Measurements from ENCODE around the gene EML4.

EML4 gene

GRCh38 chr2:42307180-42307579, 138.0 kb downstream of the EML4 start:
- DNase-seq (ENCODE audit: low spot score), result no peak

DNA sequence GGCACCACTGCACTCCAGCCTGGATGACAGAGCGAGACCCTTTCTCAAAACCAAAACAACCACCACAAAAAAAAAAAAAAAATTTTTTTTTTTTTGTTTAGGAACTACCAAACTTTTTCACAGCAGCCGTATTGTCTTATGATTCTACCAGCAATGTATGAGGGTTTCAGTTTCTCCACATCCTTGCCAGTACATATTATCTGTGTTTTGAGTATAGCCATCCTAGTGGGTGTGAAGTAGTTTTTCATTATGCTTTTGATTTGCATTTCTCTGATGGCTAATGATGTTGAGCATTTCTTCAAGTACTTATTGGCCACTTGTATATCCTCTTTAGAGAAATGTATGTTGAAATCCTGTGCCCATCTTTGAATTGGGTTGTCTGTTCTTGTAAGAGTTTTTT, 140.2 kb downstream of the EML4 start:
- no peak for DNase-seq (ENCODE audit: low spot score)

DNA sequence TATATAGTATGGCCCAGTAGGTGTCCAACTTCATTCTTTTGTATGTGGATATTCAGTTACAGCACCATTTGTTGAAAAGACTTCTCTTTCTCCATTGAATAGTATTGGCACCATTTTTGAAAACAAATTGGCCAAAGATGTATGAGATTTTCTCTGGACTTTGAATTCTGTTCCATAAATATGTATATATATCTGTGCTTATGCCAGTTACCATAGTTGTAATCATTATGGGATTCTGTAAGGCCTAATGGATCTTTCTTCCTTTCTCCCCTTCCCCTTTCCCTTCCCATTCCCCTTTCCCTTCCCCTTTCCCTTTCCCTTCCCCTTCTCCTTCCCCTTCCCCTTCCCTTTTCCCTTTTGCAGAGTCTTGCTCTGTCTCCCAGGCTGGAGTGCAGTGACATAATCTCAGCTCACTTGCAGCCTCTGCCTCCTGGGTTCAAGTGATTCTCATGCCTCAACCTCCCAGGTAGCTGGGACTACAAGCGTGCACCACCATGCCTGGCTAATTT, 140.9 kb downstream of the EML4 start:
- no peak for DNase-seq (ENCODE audit: low spot score)

- no peak for DNase-seq (ENCODE audit: low spot score)
These were observed 143.0 kb downstream of the EML4 start for GRCh38 chr2:42312106-42312505.

GRCh38 chr2:42314892-42315468, 145.8 kb downstream of the EML4 start:
- DNase-seq (ENCODE audit: low spot score), result no peak

DNA sequence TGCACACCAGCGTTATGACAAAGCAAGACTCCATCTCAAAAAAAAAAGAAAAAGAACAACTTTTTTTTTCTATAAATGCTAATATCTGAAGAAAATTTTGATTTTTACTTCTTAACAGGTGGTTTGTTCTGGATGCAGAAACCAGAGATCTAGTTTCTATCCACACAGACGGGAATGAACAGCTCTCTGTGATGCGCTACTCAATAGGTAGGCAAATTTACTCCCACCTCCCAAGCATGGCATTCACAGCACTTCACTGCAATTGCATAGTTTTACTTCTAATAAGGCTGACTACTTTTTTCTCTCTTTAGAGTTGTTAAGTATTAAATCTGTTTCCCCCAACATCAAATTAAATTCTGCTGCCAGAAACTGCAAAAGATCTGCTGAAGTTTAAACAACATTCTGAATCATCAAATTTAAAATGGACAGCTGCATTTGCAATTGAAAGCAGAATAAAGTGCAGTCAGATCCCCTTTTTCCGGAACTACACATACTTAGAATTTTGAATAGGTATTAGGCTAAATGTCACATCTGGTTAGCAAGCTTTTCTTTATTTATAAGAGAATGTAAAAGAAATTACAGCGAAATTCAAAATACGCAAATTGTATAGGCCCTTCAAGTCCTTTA, 146.8 kb downstream of the EML4 start:
- DNase-seq (ENCODE audit: low spot score), result no peak

DNA sequence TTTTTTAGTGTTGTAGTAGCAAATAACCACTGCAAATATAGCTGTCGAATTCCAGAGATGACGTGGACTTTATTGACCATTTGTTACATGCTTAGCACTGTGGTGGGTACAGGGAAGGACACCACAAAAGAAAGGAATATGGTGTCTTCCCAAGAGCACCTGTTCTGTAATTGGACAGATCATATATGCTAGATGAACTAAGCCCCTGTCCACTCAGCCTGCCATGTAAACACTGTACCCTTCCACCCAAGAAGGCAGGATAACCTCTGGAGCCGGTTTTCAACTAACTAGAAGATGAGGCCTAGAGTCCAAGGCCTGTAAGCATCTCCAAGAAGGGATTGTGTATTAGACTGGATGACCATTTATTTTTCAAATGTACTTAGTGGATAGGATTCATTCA, 147.8 kb downstream of the EML4 start:
- DNase-seq (ENCODE audit: low spot score), result no peak

DNA sequence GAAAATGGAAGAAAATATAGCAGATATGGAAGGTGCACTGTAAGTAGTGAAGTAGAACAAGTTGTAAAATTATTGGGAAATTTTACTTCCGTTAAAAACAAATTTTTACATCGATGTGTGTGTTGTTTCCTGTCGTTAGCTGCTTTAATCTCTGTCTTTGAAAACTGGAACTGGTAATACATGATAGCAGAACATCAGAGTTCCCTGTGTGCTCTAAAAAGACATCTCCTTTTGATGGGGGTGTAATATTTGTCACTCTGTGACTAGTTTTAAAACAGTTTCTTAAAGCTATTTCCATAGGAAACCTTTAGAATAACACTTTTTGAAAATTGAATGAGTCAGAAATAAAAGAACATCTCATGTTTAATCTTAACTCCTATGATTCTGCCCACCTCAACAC, 148.3 kb downstream of the EML4 start:
- DNase-seq (ENCODE audit: low spot score), result no peak

DNA sequence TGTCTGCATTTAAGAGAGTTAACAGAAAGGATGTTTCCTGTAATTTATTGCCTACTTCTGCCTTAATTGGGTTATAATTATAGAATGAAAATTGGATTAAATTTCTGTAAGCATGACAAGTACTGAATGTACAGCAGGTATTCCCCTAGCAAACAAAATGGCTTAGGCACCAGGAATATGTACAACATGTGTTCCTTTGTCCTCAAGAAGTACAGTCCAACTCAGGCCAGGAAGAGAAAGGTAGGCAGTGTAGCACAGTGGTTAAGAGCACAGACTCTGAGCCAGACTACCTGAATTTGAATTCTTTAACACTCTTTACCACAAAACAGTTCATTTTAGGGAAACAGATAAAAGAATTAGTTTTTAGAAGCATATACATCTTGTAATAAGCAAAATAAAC, 148.8 kb downstream of the EML4 start:
- DNase-seq (ENCODE audit: low spot score), result no peak

- no peak for DNase-seq (ENCODE audit: low spot score)
These were observed 150.1 kb downstream of the EML4 start for GRCh38 chr2:42319265-42319664.

- DNase-seq (ENCODE audit: low spot score), result no peak
These were observed 152.4 kb downstream of the EML4 start for GRCh38 chr2:42321452-42322064.

DNA sequence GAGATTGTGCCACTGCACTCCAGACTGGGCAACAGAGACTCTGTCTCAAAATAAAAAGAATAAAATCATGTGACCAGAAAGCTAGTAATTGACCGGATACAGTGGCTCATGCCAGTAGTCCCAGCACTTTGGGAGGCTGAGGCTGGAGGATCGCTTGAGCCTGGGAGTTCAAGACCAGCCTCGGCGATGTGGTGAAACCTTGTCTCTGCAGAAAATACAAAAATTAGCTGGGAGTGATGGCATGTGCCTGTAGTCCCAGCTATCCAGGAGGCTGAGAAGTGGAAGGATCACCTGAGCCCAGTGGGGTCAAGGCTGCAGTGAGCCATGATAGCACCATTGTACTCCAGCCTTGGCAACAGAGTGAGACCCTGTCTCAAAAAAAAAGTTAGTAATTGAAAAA, 155.1 kb downstream of the EML4 start:
- no peak for DNase-seq (ENCODE audit: low spot score)

DNA sequence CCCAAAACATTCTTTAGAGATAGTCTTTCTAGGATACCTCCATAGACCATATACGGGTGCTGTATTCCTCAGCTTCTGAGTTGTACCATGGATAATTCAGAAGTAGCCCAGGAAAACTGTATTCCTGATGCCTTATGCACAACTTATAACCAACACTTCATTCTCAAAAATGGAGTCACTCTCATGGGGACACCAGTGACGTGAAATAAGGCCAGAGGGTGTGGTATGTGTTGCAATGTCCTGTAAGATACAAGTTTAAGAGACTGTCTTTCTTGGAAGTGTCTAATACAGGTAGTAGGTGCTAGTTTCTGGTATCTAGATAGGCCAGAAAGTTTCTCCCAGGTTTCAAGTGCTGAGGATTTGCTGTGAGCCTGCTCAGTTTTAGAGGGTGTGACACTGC, 155.8 kb downstream of the EML4 start:
- DNase-seq (ENCODE audit: low spot score), result no peak

- DNase-seq (ENCODE audit: low spot score), result no peak
These were observed 156.5 kb downstream of the EML4 start for GRCh38 chr2:42325609-42326008.

GRCh38 chr2:42327125-42327524, 158.0 kb downstream of the EML4 start:
- no peak for DNase-seq (ENCODE audit: low spot score)

GRCh38 chr2:42328148-42328833, 159.1 kb downstream of the EML4 start:
- DNase-seq (ENCODE audit: low spot score), result no peak

GRCh38 chr2:42328923-42329322, 159.8 kb downstream of the EML4 start:
- no peak for DNase-seq (ENCODE audit: low spot score)

DNA sequence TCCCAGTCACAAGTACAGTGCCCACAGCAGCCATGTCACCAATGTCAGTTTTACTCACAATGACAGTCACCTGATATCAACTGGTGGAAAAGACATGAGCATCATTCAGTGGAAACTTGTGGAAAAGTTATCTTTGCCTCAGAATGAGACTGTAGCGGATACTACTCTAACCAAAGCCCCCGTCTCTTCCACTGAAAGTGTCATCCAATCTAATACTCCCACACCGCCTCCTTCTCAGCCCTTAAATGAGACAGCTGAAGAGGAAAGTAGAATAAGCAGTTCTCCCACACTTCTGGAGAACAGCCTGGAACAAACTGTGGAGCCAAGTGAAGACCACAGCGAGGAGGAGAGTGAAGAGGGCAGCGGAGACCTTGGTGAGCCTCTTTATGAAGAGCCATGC, 160.6 kb downstream of the EML4 start:
- DNase-seq (ENCODE audit: low spot score), result no peak

GRCh38 chr2:42331569-42332284, 162.6 kb downstream of the EML4 start:
- DNase-seq (ENCODE audit: low spot score), result no peak

DNA sequence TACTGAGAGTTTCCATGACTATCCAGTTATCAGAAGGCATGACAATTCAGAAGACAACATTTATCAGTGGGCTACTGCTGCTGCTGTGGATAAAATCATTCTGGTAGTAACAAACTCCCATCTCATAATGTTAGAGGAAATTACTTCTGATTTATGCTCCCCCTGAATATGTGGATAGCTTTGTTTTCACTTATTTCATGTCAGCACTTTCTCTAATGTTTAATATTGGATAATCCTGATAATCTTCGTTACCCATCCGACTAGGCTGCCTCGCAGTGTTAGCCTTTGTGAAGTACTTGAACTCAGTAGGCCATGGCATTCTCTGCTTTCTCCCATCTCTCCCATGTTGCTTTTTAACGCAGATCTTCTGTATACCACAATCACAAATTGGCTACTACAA, 163.4 kb downstream of the EML4 start:
- no peak for DNase-seq (ENCODE audit: low spot score)

DNA sequence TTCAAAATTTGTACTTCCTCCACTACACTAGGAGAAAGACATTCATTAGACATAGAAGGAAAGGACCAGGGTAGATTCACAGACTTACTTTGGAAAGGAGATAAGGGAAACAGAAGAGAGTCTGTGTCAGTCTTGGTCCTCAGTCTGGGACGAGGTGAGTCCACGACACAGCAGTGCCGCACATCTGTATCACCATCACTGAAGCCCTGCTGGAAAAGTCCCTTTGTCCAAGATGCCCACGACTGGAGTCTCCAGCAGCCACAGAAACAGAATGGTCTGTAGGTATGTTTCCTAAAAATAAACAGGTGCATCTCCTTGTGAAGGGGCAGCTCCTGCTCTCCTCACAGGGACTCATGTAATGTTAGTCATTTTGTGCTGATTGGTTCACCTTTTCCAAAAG, 164.4 kb downstream of the EML4 start:
- no peak for DNase-seq (ENCODE audit: low spot score)

GRCh38 chr2:42334220-42334619, 165.1 kb downstream of the EML4 start:
- no peak for DNase-seq (ENCODE audit: low spot score)
